Spleen (tissue), 7 donors: ENCODE measurements around the gene LRIT2.

ENCODE experiments used
- POLR2AphosphoS5 ChIP-seq, 3 donors: sonication (generic); formaldehyde crosslinking; IDR thresholded peaks; one replicate each; pipeline ENCODE4 v1.5.1; 2017; ENCODE audit warnings: antibody characterized with exemption in 3 of 3
- TF ChIP-seq, protein P1 (sequence below), 11 experiments: fragments of 200-600 bp in 7 of 11; fragments of 450-650 bp in 4 of 11; sonication (generic) in 4 of 11; IDR thresholded peaks in 8 of 11; conservative IDR thresholded peaks in 3 of 11; 1 replicate in 7 of 11; 2 replicates in 4 of 11; pipeline versions ENCODE4 v1.4.0 to v1.8.0; 2016 to 2021; ENCODE audit warnings: antibody characterized with exemption in 11 of 11, inconsistent platforms in 4 of 11, mild to moderate bottlenecking in 1 of 11
- donor health status: DM: no; HTN: no; CAD: no; lungs with moderate emphysema.
- donor health status: DM: no; HTN: no; CAD: no.
- donor health status: DM: no; HTN: no; CAD: no.

DNA sequence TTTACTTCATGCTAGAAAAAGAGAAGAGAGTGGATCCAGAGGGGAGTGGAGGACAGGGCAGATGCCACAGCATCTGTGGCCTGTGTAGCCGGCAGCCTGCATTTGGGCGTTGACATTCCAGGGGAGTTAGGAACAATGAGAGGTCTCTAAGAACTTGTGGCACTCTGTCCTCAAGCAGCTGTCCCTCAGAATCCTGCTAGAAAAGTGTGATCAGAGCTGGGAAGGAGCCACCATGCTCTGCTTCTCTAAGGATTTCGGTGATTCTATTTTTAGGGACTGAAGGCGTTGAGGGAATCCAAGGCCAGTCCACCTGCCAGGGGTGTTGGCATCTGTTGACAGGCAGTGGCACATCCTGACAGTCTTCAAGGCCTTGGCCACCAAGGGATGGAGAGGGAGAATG is 7.6 kb downstream of the LRIT2 start:
- TF ChIP-seq, protein P1, sequence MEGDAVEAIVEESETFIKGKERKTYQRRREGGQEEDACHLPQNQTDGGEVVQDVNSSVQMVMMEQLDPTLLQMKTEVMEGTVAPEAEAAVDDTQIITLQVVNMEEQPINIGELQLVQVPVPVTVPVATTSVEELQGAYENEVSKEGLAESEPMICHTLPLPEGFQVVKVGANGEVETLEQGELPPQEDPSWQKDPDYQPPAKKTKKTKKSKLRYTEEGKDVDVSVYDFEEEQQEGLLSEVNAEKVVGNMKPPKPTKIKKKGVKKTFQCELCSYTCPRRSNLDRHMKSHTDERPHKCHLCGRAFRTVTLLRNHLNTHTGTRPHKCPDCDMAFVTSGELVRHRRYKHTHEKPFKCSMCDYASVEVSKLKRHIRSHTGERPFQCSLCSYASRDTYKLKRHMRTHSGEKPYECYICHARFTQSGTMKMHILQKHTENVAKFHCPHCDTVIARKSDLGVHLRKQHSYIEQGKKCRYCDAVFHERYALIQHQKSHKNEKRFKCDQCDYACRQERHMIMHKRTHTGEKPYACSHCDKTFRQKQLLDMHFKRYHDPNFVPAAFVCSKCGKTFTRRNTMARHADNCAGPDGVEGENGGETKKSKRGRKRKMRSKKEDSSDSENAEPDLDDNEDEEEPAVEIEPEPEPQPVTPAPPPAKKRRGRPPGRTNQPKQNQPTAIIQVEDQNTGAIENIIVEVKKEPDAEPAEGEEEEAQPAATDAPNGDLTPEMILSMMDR (IDR thresholded peaks at IDR 0.05 in 8 of 11, conservative IDR thresholded peaks at IDR 0.05 in 3 of 11), result no peak
- no peak for TF ChIP-seq POLR2AphosphoS5 (IDR thresholded peaks at IDR 0.05)
